ENCODE data around the gene KCNQ5.

KCNQ5 gene

GRCh38 chr6:72622094-72622940, 453 bp downstream of the KCNQ5 start:
- Histone ChIP-seq H3K9ac (ENCODE audit: low read length) (peak overlapping the region; percentile 11), H3K27me3 (ENCODE audit: control insufficient read depth, insufficient read depth, low read length) (peaks cover 60% of the 10 kb centered on the region), H3K4me1 (ENCODE audit: control insufficient read depth, low read depth, low read length) (peaks cover 3% of the 10 kb centered on the region), H3K27ac (ENCODE audit: low read length) (no peak overlapping the region), H3K9me3 (ENCODE audit: control insufficient read depth, low read depth, low read length) (no peaks in the 10 kb centered on the region), H3K36me3 (ENCODE audit: control insufficient read depth, low read depth, low read length) (no peaks in the 10 kb centered on the region), H3K4me3 (ENCODE audit: low read length) (peak overlapping the region; percentile 74)

DNA sequence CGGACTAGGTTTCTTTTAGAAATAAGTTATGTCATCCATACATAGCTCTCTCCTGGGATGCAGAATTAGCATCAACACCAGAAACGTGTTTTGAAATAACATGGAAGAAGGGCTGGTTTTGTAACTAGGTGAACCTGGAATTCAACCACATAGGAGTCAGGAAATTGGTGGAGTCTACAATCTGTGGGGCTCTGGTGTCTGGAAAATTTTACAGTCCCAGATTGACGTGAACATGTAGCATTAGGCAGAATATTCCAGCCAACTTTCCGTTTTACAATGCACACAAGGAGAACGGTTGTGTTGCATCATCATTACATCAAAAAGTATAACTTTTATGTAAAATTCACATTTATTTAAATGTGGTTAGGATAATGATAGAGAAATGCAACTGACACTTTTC, 1.9 kb downstream of the KCNQ5 start:
- Histone ChIP-seq H3K4me3 (ENCODE audit: low read length) (no peak overlapping the region), H3K27me3 (ENCODE audit: control insufficient read depth, insufficient read depth, low read length) (peaks cover 58% of the 10 kb centered on the region), H3K9me3 (ENCODE audit: control insufficient read depth, low read depth, low read length) (no peaks in the 10 kb centered on the region), H3K4me1 (ENCODE audit: control insufficient read depth, low read depth, low read length) (peaks cover 3% of the 10 kb centered on the region), H3K27ac (ENCODE audit: low read length) (no peak overlapping the region), H3K9ac (ENCODE audit: low read length) (no peak overlapping the region), H3K36me3 (ENCODE audit: control insufficient read depth, low read depth, low read length) (no peaks in the 10 kb centered on the region)

- Histone ChIP-seq H3K4me3 (ENCODE audit: low read length) (no peak overlapping the region), H3K27ac (ENCODE audit: low read length) (no peak overlapping the region)
Measured at GRCh38 chr6:72624557-72625160, 2.8 kb downstream of the KCNQ5 start.

GRCh38 chr6:72626126-72626525, 4.3 kb downstream of the KCNQ5 start:
- H3K27ac ChIP-seq (ENCODE audit: low read length): no peak overlapping the region
- H3K36me3 ChIP-seq (ENCODE audit: control insufficient read depth, low read depth, low read length): no peaks in the 10 kb centered on the region
- H3K4me3 ChIP-seq (ENCODE audit: low read length): no peak overlapping the region
- H3K9me3 ChIP-seq (ENCODE audit: control insufficient read depth, low read depth, low read length): no peaks in the 10 kb centered on the region
- no peak overlapping the region for H3K9ac ChIP-seq (ENCODE audit: low read length)
- H3K27me3 ChIP-seq (ENCODE audit: control insufficient read depth, insufficient read depth, low read length): peaks cover 35% of the 10 kb centered on the region
- H3K4me1 ChIP-seq (ENCODE audit: control insufficient read depth, low read depth, low read length): peaks cover under 1% of the 10 kb centered on the region

More at GRCh38 chr6:72624557-72625160, 2.8 kb downstream of the KCNQ5 start:
- no peaks in the 10 kb centered on the region for H3K36me3 ChIP-seq (ENCODE audit: control insufficient read depth, low read depth, low read length)
- no peaks in the 10 kb centered on the region for H3K9me3 ChIP-seq (ENCODE audit: control insufficient read depth, low read depth, low read length)
- peaks cover 3% of the 10 kb centered on the region for H3K4me1 ChIP-seq (ENCODE audit: control insufficient read depth, low read depth, low read length)
- H3K27me3 ChIP-seq (ENCODE audit: control insufficient read depth, insufficient read depth, low read length): peaks cover 50% of the 10 kb centered on the region
- no peak overlapping the region for H3K9ac ChIP-seq (ENCODE audit: low read length)

DNA sequence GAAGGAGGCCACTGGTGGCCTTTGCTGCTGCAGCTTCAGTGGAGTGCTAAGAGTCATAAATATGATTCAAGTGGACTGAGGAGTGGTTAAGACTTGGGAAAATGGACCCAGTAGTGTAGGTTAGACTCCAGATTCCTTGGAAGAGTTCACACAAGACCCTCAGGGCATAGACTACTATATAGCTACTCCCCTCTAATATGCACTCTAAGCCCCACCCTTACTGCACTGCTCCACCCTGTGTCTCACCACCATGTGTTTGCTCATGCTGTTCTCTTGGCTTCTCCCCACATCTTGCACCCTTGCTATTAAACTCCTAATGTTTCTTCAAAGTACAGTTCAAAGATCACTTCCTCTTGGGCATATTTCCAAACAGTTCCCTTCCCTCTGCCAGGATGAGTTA, 5.7 kb downstream of the KCNQ5 start:
- Histone ChIP-seq H3K36me3 (ENCODE audit: control insufficient read depth, low read depth, low read length) (no peaks in the 10 kb centered on the region), H3K27ac (ENCODE audit: low read length) (no peak overlapping the region), H3K4me3 (ENCODE audit: low read length) (no peak overlapping the region), H3K9me3 (ENCODE audit: control insufficient read depth, low read depth, low read length) (no peaks in the 10 kb centered on the region), H3K4me1 (ENCODE audit: control insufficient read depth, low read depth, low read length) (no peaks in the 10 kb centered on the region), H3K27me3 (ENCODE audit: control insufficient read depth, insufficient read depth, low read length) (peaks cover 21% of the 10 kb centered on the region), H3K9ac (ENCODE audit: low read length) (no peak overlapping the region)

GRCh38 chr6:72631480-72631879, 9.6 kb downstream of the KCNQ5 start:
- Histone ChIP-seq H3K27me3 (ENCODE audit: control insufficient read depth, insufficient read depth, low read length) (no peaks in the 10 kb centered on the region), H3K4me3 (ENCODE audit: low read length) (no peak overlapping the region), H3K9ac (ENCODE audit: low read length) (no peak overlapping the region), H3K27ac (ENCODE audit: low read length) (no peak overlapping the region), H3K4me1 (ENCODE audit: control insufficient read depth, low read depth, low read length) (no peaks in the 10 kb centered on the region), H3K36me3 (ENCODE audit: control insufficient read depth, low read depth, low read length) (no peaks in the 10 kb centered on the region), H3K9me3 (ENCODE audit: control insufficient read depth, low read depth, low read length) (no peaks in the 10 kb centered on the region)

DNA sequence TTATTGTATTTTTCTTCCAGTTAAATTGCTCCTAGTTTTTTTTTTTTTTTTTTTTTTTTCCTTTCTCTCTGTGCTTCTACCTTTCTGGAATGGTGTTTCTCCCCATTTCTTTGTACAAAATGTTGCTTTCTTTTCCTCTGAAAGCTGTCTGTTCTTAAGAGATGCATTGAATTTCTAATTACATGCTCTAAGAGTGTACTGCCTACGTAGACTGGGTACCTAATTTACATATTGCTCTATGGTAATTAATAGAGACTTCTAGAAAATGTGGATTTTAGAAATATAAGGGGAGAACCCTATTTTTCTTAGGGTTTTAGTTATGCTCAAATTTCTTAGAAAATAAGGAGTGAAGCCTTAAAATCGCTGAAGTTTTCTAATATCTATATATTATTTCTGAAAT, 13.8 kb downstream of the KCNQ5 start:
- H3K27me3 ChIP-seq (ENCODE audit: control insufficient read depth, insufficient read depth, low read length): no peaks in the 10 kb centered on the region
- no peaks in the 10 kb centered on the region for H3K36me3 ChIP-seq (ENCODE audit: control insufficient read depth, low read depth, low read length)
- no peak overlapping the region for H3K9ac ChIP-seq (ENCODE audit: low read length)

GRCh38 chr6:72636215-72636614, 14.4 kb downstream of the KCNQ5 start:
- H3K36me3 ChIP-seq (ENCODE audit: control insufficient read depth, low read depth, low read length): no peaks in the 10 kb centered on the region
- H3K27ac ChIP-seq (ENCODE audit: low read length): no peak overlapping the region
- H3K4me3 ChIP-seq (ENCODE audit: low read length): no peak overlapping the region
- no peaks in the 10 kb centered on the region for H3K9me3 ChIP-seq (ENCODE audit: control insufficient read depth, low read depth, low read length)
- H3K27me3 ChIP-seq (ENCODE audit: control insufficient read depth, insufficient read depth, low read length): no peaks in the 10 kb centered on the region
- H3K9ac ChIP-seq (ENCODE audit: low read length): no peak overlapping the region
- H3K4me1 ChIP-seq (ENCODE audit: control insufficient read depth, low read depth, low read length): no peaks in the 10 kb centered on the region

More for the DNA sequence above, 13.8 kb downstream of the KCNQ5 start:
- Histone ChIP-seq H3K27ac (ENCODE audit: low read length) (no peak overlapping the region), H3K4me3 (ENCODE audit: low read length) (no peak overlapping the region), H3K4me1 (ENCODE audit: control insufficient read depth, low read depth, low read length) (no peaks in the 10 kb centered on the region), H3K9me3 (ENCODE audit: control insufficient read depth, low read depth, low read length) (no peaks in the 10 kb centered on the region)

DNA sequence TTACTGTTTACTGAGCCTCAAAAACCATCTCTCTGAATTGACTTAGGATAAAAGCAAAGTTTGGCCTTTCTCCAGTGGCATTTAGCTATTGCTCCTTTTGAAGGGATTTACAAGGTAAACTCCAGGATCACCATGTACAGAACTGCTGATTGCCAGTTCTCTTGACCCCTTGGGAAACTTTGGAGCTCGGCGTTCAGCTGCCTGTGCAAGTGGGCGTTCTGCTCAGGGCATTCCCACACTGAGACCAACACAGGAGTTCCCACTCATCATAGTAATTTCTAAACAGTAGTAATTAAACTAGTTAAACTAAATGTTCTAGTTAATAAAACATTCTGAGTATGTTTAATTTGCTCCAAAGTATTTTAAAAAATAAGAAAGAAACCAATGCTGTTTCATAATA, 14.9 kb downstream of the KCNQ5 start:
- H3K27me3 ChIP-seq (ENCODE audit: control insufficient read depth, insufficient read depth, low read length): no peaks in the 10 kb centered on the region
- no peaks in the 10 kb centered on the region for H3K4me1 ChIP-seq (ENCODE audit: control insufficient read depth, low read depth, low read length)
- H3K9me3 ChIP-seq (ENCODE audit: control insufficient read depth, low read depth, low read length): no peaks in the 10 kb centered on the region
- H3K9ac ChIP-seq (ENCODE audit: low read length): no peak overlapping the region
- H3K4me3 ChIP-seq (ENCODE audit: low read length): no peak overlapping the region
- H3K36me3 ChIP-seq (ENCODE audit: control insufficient read depth, low read depth, low read length): no peaks in the 10 kb centered on the region
- no peak overlapping the region for H3K27ac ChIP-seq (ENCODE audit: low read length)

DNA sequence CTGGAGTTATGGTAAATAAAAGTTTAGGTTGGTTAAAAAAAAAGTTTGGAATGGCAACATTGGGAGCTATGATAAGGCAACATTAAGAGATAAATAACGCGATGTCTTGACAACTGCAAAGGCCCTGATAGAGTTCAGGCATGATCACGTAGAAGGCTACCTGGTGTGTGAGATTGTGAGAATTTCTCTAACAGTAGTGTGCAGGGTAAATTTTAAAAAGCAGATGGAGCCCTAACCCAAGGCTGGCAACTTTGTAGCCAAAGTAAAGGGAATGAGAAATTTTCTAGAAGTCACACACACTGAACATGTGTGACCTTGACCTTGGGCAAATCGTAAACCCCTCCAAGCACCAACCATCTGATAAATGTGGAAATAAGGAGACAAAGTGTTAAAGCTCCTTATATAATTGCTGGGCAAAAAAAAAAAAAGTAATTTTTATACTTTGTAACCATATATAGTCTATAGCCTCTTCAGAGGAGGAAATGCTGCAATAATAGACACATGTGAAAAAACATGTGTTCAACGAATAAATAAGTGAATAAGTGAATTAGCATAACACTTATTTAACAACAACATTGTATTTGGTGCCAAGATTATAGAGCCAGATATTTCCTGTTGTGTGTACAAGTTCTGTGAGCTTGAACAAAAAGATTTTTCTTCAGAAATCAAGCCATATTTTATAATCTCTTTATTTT, 18.2 kb downstream of the KCNQ5 start:
- no peaks in the 10 kb centered on the region for H3K9me3 ChIP-seq (ENCODE audit: control insufficient read depth, low read depth, low read length)
- no peaks in the 10 kb centered on the region for H3K27me3 ChIP-seq (ENCODE audit: control insufficient read depth, insufficient read depth, low read length)
- no peak overlapping the region for H3K9ac ChIP-seq (ENCODE audit: low read length)
- no peaks in the 10 kb centered on the region for H3K36me3 ChIP-seq (ENCODE audit: control insufficient read depth, low read depth, low read length)
- no peak overlapping the region for H3K4me3 ChIP-seq (ENCODE audit: low read length)
- no peak overlapping the region for H3K27ac ChIP-seq (ENCODE audit: low read length)
- no peaks in the 10 kb centered on the region for H3K4me1 ChIP-seq (ENCODE audit: control insufficient read depth, low read depth, low read length)

DNA sequence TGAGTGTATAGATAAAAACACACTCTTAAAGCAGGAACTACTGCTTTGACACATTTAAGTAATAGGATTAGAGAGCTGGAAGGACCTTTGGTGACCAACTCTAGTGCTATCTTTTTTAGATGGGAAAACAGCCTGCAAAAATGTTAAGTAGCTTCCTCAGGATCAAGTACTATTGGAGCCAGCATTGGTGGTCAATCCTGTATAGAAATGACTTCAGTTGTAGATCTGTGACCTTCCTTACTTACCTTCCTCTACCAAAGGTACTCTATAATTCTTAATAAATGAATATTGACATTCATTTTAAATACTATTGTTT, 18.7 kb downstream of the KCNQ5 start:
- Histone ChIP-seq H3K27me3 (ENCODE audit: control insufficient read depth, insufficient read depth, low read length) (no peaks in the 10 kb centered on the region), H3K27ac (ENCODE audit: low read length) (no peak overlapping the region), H3K4me3 (ENCODE audit: low read length) (no peak overlapping the region), H3K36me3 (ENCODE audit: control insufficient read depth, low read depth, low read length) (no peaks in the 10 kb centered on the region), H3K9me3 (ENCODE audit: control insufficient read depth, low read depth, low read length) (no peaks in the 10 kb centered on the region), H3K4me1 (ENCODE audit: control insufficient read depth, low read depth, low read length) (no peaks in the 10 kb centered on the region), H3K9ac (ENCODE audit: low read length) (no peak overlapping the region)

All from iPS-18a (cell line).